GM21576 (cell line): ENCODE results near the gene MAP2.
"Not testable (repeated sequence)": the region's sequence is repeated elsewhere in the genome, so short reads cannot be mapped to it uniquely, and the experiment has no call there.

Experiments
- ATAC-seq: cut with Tn5 transposase; IDR thresholded peaks from one replicate; pipeline ENCODE4 v1.9.1; 2021; ENCODE audit warnings: mild to moderate bottlenecking, moderate library complexity; ENCODE audit not compliant: unreplicated experiment

Gene MAP2

DNA sequence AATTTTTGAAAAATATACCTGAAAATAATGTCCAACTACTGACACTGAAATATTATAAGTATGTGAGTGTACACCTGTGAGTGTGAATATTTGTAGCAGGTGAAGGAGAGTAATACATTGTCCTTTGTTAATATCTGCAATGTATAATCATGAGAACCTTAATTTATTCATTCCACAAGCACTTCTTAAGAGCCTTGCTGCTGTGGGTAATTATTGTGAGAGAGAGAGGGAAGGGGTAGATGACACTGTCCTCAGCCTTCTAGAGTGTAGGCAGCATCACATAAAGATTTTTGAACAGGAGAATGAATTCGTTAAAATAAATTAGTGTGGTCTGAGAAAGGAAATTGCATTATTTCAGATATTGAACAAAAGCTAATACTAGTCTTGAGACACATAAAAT, 157.2 kb downstream of the MAP2 start:
- ATAC-seq, result no peak

DNA sequence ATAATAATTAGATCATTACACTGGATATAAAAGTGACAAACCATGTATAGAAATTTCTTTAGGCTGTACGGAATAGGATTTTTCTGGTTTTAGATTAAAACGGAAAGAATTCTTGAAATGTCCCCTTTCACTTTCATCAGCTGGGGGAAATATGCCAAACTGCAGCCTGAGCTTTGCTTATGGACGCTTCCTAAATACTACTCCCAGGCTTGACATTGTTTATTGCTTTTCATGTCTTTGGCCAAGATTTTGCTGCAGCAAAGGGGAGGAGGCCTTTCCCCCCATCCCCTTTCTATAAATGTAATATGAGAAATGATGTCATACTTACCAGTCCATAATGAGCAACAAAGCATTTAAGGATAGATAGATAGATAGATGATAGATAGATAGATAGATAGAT, 158.4 kb downstream of the MAP2 start:
- ATAC-seq, result no peak

DNA sequence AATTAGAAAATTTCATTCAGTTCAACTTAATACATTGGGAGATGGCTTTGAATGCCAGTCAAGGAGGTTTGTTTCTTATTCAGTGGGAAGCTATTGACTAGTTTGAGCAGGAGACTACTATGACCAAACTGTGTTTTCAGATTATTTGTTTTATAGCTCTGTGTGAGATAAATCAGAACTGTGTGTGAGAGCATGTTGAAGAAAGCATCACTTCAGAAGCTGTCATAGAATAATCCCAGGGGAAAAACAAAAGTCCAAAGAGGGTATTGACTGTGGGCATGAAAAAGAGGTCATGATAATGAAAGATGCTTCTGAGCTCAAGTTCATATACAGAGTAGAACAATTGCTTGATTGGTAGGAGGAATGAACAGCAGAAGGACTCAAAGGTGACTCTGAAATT, 160.6 kb downstream of the MAP2 start:
- no peak for ATAC-seq

DNA sequence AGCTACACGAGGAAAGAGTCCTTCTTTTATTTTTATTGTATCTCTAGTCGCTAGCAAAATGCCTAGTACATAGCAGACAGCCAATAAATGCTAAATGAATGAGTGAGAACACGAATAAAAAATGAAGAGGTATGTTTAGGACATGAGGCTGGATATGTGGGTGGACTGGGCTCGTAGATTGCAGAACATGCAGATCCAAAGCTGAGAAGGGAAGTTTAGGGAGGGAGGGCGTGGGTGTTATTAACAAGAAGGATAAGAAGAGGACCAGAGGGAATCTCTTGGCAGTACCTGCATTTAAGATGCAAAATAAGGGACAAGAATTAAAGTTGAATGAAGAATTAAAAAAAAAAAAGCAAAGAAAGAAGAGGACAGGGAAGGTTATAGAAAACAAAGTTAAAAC, 161.1 kb downstream of the MAP2 start:
- ATAC-seq, result no peak

DNA sequence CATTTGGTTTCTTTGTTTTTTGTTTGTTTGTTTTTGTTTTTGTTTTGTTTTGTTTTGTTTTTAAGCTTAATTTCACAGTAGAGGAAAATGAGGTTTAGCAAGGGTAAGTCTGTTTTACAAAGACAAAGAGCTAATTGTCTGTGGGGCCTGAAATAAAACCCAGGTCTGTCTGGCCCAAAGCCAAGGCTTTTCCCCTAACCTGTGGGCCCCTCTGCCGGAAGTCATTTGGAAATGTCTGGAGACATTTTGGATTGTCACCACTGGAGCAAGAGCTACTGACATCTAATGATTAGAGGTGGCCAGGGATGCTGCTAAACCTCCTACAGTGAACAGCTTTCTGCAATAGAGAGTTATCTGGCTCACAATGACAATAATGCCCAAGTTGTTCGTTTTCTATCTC, 167.2 kb downstream of the MAP2 start:
- no peak for ATAC-seq

DNA sequence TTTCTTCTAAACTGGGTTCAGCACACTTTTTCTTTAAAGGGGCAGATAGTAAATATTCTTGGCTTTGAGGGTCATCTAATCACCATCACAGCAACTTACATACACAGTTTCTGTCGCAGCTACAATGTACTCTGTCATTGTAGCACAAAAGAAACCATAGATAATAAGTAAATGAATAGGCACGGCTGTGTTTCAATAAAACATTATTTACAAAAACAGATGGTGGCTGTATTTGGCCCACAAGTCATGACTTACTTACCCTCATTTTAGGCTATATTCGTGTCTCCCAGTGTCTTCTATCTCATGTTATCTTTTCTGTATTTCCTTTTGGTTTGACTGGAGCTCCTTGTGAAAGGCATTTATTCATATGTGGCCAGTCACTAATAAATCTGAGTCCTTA, 168.3 kb downstream of the MAP2 start:
- ATAC-seq, result no peak

DNA sequence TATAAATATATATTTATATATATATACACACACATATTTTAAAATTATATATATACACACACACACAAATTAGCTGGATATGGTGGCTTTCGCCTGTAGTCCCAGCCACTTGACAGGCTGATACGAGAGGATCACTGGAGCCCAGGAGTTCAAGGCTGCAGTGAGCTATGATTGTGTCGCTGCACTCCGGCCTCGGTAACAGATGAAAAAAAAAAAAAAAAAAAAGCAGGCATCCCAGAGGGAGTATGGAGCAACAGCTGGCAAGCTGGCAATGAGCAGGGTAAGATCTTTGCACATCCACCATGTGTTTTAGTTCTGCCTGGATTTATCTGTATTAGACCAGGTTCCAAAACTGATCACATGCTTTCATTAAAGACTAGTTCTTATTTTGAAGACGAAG, 170.1 kb downstream of the MAP2 start:
- no peak for ATAC-seq

DNA sequence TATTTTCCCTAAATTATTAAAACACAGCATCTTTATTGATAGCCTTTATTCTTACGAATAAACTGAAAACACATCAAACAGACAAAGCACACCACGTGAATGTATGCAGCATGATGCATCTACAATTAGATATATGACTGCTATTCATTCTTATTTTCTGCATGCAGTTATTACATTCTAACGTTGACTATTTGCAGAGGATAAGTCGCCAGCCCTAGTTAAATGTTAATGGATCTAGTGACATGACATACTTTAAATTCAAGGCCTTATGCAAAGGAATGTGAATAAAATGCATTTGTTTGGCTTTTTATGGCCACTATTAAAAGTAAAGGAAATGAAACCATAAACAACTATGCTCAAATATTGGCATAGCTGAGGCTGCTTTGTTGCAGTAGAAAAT, 172.4 kb downstream of the MAP2 start:
- ATAC-seq, result no peak

DNA sequence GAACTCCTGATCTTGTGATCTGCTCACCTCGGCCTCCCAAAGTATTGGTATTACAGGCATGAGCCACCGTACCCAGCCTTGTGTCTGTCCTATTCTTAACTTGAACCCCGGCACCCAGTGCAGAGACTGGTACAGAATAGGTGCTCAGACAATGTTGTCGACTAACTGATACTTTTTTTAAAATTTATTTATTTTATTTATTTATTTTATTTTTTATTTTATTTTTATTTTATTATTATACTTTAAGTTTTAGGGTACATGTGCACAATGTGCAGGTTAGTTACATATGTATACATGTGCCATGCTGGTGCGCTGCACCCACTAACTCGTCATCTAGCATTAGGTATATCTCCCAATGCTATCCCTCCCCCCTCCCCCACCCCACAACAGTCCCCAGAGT, 174.4 kb downstream of the MAP2 start:
- not testable (repeated sequence) for ATAC-seq

DNA sequence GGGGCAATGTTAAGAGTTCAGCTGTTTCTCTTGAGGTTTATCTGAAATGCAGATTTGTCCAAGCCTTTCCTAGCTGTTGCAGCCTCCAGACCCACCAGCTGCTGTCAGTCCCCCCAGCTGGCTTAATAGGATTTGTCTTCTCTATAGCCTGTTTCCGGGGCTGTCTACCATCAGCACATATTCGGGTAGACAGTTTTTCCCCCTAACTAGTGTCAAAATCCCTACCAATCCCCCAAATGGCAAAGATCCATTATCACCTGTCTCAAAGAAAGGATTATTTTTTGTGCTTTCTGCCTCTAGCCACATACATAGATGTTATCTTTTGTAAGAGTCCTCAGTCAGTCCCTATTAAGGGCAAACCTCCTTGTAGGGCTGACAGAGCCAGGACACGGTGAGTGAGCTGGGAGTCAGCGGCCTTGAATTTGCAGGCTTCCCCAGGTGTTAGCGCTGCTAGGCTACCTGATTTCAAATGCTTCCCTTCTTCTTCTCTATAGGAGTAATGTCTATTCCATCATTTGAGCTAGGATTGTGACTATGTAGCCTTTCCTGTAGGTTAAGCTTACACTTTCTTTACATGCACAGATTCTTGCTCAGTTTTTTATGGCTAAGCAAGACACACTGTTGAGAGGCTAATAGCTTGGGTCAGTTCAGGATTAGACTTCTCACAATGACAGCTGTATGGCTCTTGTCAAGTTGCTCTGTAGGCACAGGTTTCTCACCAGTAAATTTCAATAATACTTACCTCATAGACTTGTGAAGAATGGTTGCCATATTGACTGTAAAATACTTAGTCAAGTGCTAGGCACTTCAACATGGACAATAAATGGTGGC, 176.7 kb downstream of the MAP2 start:
- ATAC-seq, result no peak

DNA sequence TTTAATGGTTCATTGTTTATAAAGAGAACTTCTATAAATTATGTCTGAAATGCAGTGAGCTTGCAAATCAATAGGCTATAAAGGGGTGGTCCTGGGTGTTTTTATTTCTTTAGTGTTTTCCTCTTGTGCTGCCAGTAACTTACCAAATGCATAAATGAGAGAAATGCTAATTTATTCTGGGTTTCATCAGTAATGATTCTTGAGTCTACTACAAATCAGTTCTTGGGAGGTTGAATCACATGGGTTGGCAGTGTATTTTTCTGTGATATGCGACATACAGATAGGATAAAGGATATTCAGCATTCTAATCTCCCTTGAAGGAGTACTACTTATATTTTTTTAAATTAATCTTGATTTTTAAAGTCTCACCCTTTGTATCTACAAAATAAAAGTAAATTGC, 177.7 kb downstream of the MAP2 start:
- ATAC-seq, result no peak

DNA sequence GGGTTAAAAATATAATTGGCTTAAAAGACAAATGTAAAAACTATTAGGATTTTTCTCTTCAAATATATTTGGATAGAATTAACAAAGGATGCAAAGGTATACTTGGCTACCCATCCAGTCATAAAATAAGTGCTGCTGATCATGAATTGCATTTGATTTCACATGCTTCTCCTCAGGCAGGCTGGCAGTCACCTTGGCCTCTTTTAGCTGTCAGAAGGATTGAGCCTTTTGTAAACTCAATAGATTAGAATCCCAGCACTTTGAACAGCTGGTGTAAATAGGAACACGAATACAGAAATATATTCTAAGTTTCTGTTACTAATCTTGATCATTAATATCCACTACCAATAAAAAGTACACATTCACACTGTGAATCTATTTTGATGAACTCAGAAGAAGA, 178.4 kb downstream of the MAP2 start:
- ATAC-seq, result no peak

DNA sequence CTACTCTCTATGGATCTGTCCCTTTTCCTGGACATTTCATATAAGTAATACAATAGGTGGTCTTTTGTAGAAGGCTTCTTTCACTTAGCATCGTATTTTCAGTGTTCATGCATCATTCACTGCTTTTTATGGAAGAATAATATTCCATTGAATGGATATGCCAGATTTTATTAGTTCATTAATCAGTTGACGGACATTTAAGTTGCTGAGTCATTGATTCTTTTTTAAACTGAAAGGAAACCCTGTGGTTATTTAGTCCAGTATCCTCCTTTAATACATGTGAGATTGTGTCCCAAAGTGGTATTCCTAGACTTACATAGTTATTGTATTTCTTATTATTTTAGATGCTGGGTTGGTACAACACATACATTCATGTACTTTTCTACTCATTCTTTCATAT, 185.7 kb downstream of the MAP2 start:
- no peak for ATAC-seq

DNA sequence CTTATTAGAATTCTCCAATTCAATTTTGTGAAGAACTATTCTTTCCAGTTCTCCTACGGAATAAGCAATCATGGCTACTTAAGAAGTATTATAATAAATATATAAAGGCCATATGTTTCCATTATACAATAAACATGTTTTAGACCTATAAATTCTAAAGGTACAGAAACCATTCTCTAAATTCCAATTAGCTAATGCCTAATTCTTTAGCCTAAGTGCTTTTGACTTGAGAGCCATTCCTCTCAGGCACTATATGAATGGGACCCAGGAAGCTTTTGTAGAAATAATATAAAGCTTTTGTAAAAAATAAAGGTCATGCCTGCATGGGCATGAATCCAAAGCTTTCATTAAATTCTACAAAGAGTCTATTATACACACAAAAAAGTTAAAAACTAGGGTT, 186.8 kb downstream of the MAP2 start:
- no peak for ATAC-seq

DNA sequence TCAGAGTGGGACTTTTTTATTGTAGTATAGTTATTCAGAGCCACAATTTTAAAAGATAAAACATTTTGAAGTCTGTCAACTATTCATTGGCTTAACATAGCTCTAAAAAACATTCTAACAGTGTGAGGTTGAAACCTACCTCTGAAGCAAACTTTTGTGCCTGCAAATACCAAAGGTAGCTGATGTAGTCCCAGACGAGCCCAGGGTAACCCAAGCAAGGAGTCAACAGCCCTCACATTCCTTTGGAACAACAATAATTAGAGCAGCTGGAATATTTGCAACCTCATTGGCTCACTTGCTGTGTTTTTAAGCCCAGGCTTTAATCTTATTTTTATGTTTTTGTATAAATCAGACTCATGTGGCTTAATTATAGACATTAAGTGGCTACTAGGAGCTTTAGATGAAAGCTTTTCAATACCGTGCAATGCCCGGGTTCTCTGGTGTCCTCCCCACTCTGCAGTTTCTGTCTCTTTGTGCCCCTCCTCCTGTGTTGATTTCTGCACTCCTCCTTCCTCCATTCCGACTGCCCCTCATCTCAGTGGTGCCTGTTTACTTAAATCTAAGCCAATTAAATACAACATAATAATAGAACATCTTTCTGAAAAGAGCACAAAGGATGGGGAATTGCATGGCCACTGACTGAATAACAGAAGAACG, 189.9 kb downstream of the MAP2 start:
- no peak for ATAC-seq

DNA sequence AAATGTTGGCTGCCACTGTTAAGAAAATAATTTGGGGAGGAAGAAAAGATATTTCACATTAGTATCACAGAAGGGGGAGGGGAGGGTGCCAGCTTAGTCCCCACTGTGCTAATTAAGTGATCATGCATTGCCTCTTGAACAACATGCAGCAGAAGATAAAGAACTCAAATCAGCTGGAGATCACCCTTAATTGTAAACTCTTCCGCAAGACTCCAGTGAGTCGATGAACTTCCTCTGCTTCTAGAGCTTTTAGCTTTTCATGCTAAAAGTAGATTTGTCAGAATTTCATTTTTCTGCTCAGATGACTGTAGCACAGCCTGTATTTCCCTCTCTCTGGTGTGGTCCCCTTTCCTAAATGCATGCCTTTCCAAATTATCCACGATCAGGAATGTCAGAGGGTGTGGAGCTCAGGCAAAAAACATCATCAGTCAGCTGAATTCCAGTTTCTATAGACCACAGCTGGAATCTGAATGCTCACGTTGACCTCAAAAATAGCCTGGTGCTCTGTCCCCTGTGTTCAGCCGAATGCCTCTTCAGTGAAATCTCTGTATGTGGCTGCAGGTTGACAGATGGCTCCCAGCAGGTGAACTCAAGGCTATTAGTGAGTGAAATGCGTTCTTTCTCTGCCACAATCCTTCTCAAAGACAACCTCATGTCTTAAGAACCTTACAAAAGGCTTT, 191.0 kb downstream of the MAP2 start:
- ATAC-seq, result no peak

DNA sequence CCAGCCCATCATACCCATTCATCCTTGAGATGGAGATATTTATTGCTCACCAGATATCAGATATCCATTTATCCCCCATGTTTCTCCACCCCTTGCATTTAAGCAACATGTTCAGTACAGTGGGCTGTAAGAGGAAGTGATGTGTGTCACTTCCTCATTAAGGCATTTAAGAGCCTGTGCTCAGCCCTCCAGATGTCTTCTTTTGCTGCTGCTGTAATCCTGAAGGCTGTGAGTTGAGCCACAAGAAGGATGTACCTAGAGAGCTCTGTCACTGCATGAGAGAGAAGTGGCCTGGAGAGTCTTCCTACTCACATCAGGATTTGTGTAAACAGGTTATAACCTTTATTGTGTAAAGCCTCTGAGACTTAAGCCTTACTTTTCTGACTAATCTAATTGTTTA, 195.9 kb downstream of the MAP2 start:
- peak; percentile 83 for ATAC-seq

DNA sequence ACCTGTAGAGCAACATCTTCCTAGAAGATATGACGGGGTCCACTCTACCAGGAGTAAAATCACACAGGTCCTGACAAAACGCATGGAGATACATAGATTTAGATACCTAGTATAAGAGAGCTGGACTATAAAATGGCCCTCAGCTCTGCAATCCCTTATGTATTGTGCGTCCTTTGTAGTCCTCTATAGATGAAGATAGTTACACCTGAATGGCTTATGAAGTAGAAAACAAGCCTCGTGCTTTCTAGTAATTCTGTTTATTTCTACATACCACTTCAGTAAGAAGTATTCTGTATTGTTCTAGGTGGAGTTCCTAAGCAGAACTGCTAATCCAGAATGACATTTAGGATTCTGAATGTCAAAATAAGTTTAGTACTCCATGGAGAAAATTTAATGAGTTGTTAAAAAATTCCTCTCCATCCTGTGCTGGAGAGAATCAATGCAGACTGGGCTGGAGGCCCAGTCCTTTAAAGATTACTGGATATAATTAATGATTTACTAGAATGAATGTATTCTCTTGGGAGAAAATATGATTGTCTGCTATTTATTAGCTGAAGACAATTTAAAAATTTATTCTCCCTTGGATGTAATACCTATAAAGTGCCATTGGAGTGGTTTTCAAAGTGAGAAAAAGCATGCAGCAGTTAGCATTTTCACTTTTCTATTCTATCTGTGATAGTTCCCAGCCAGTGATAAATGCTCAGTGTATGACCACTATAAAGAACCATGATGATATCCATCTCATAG, 200.5 kb downstream of the MAP2 start:
- ATAC-seq, result no peak

DNA sequence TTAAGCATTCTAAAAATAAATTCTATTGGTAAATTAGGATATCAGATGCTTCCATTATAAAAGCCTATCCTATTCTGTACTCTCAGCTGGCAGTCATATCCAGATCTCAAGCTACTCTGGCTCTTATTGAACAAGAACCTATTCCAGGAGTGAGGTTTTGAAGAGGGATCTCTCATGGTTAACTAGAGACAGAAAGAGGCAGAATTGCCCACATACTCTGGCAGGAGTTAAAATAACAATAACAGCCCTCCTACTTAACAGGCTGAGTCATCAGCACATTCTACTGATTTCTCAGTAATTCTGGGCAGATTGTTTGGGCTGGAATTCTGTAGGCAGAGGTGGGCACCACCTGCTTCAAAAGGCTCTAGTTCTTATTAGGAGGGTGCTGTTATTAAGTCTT, 205.8 kb downstream of the MAP2 start:
- no peak for ATAC-seq

DNA sequence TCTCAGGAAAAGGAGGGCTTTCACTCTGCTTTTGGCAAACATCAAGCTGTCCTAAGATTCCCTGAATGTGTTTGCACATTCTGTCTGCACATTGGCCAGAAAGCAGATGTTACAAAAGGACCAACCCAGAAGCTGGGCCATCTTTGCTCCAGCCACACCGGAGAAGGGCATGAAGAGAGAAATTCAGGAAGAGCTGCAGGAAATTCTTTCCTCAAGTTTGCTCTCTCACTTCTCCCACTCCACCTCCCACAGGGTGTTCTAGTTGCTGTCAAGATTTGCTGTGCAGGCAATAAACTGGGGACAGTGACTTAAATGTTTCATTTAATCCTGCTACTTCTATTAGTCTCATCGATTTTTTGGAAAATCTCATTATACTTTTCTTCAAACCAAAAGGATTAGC, 210.1 kb downstream of the MAP2 start:
- no peak for ATAC-seq

DNA sequence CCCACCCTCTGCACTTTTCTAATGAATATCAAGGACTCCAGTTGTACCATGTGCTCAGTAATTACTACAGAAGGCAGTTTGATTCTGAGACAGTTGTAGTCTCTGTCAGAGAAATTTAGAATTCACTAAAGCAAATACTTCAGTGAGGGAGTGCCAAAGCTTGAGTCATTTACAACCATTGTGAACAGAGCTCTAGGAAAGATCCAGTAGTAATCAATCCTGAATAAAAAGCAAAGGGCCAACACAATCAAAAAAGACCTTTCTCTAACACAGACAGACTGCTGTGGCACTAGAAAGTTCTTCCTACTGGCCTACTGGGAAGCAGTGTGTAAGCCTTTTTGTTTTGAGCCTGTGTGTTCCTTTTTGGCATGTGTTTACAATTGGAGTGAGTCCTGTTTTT, 212.2 kb downstream of the MAP2 start:
- ATAC-seq, result no peak
